ENCODE measurements around the gene LRG1.
A peak's percentile ranks its signal among the peaks of the same experiment; 100 is the strongest.

LRG1 gene

DNA sequence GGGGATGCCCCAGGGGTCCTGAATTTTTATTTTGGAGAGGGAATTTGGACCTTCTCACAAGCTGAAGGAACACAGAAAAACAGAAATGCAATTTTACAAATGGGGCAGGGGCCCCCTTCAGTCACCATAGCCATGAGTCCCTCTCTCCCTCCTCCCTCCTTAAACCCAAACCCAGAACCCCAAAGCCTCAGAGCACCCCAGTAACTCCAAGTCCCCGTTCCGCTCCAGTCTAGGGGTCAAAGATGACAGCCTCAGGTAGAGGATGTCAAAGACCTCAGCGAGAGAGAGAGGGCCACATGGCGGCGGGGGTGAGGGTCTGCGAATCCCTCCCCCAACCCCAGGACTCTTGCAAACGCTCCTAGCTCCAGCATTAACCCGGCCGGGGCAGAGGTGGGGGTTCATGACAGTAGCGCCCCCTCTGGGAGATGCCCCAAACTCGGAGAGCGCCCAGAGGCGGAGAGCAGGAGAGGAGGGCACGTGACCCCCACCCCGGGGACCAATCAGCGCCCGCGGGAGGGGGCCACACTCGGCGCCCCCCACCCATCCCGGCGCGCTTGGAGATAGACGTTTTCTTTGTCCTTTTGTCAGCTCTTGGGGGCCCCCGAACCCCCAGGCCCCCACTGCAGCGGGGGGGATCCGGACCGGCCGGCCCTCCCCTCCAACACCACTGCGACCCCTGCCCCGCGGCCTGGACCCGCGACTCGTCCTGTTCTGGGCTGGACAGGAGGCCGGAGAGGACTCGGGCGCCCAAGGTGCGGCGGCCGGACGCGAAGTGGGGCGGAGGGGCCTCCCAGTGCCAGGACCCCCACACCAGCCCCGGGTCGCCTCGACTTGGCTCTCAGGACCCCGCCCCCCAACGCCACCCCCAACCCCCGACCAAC, 40.4 kb upstream of the LRG1 start:
- TF ChIP-seq, protein P1, sequence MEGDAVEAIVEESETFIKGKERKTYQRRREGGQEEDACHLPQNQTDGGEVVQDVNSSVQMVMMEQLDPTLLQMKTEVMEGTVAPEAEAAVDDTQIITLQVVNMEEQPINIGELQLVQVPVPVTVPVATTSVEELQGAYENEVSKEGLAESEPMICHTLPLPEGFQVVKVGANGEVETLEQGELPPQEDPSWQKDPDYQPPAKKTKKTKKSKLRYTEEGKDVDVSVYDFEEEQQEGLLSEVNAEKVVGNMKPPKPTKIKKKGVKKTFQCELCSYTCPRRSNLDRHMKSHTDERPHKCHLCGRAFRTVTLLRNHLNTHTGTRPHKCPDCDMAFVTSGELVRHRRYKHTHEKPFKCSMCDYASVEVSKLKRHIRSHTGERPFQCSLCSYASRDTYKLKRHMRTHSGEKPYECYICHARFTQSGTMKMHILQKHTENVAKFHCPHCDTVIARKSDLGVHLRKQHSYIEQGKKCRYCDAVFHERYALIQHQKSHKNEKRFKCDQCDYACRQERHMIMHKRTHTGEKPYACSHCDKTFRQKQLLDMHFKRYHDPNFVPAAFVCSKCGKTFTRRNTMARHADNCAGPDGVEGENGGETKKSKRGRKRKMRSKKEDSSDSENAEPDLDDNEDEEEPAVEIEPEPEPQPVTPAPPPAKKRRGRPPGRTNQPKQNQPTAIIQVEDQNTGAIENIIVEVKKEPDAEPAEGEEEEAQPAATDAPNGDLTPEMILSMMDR (IDR thresholded peaks at IDR 0.05; ENCODE audit: low read depth, low read length), result peak; percentile 14
- H3K4me3 ChIP-seq (replicated peaks in 1 of 2; ENCODE audit: low read depth in 2 of 2, low read length in 2 of 2), result peak overlapping the region; percentile 34 to 81
- no peak for DNase-seq (ENCODE audit: low read depth in 2 of 2)

- TF ChIP-seq, protein P1 (IDR thresholded peaks at IDR 0.05; ENCODE audit: low read depth, low read length), result no peak
- no peak overlapping the region for H3K4me3 ChIP-seq (replicated peaks in 1 of 2; ENCODE audit: low read depth in 2 of 2, low read length in 2 of 2)
- DNase-seq (ENCODE audit: low read depth in 2 of 2), result no peak
These were observed 39.6 kb upstream of the LRG1 start for GRCh38 chr19:4579389-4579788.

GRCh38 chr19:4578552-4579248, 38.9 kb upstream of the LRG1 start:
- TF ChIP-seq, protein P1 (IDR thresholded peaks at IDR 0.05; ENCODE audit: low read depth, low read length), result no peak
- no peak for DNase-seq (ENCODE audit: low read depth in 2 of 2)
- no peak overlapping the region for H3K4me3 ChIP-seq (replicated peaks in 1 of 2; ENCODE audit: low read depth in 2 of 2, low read length in 2 of 2)

- H3K4me3 ChIP-seq (replicated peaks in 1 of 2; ENCODE audit: low read depth in 2 of 2, low read length in 2 of 2), result no peak overlapping the region
- TF ChIP-seq, protein P1 (IDR thresholded peaks at IDR 0.05; ENCODE audit: low read depth, low read length), result no peak
- peak; percentile 40 to 56 for DNase-seq (ENCODE audit: low read depth in 2 of 2)
These were observed 37.4 kb upstream of the LRG1 start for GRCh38 chr19:4577020-4577782.

- H3K4me3 ChIP-seq (replicated peaks in 1 of 2; ENCODE audit: low read depth in 2 of 2, low read length in 2 of 2), result no peak overlapping the region
- TF ChIP-seq, protein P1 (IDR thresholded peaks at IDR 0.05; ENCODE audit: low read depth, low read length), result peak; percentile 81
- DNase-seq (ENCODE audit: low read depth in 2 of 2), result peak; percentile 69 to 78
These were observed 36.4 kb upstream of the LRG1 start for GRCh38 chr19:4576016-4576933.
